ENCODE data around the gene CADM3.

DNA sequence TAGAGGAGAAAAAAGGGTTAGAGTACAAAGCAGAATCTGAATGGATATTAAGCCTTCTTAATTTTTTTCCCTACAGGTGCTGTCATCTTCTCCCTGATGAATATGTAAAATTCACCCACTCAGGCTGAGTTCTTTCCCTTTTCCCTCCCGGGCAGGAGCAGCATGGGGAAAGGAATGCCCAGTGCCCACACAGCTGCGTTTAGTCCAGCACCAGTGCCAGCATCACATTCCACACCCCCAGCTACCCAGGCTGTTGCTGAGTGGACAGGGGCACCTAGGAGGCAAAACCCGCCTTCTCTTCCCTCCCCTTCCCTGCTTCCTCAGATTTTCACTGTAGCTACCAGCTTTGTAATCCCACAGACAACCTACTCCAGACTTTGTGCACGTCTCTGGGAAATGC is 3.4 kb upstream of the CADM3 start:
- no peak for TF ChIP-seq POLR2A (IDR thresholded peaks at IDR 0.05)
- TF ChIP-seq, protein P1, sequence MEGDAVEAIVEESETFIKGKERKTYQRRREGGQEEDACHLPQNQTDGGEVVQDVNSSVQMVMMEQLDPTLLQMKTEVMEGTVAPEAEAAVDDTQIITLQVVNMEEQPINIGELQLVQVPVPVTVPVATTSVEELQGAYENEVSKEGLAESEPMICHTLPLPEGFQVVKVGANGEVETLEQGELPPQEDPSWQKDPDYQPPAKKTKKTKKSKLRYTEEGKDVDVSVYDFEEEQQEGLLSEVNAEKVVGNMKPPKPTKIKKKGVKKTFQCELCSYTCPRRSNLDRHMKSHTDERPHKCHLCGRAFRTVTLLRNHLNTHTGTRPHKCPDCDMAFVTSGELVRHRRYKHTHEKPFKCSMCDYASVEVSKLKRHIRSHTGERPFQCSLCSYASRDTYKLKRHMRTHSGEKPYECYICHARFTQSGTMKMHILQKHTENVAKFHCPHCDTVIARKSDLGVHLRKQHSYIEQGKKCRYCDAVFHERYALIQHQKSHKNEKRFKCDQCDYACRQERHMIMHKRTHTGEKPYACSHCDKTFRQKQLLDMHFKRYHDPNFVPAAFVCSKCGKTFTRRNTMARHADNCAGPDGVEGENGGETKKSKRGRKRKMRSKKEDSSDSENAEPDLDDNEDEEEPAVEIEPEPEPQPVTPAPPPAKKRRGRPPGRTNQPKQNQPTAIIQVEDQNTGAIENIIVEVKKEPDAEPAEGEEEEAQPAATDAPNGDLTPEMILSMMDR (IDR thresholded peaks at IDR 0.05) = no peak
